Measurements from ENCODE around the gene PTPRG. TPM values are rescaled to one million over a fixed set of nuclear protein-coding genes. Genes with fewer than 3 reads are reported as not detected.
"Not testable (repeated sequence)": the region's sequence is repeated elsewhere in the genome, so short reads cannot be mapped to it uniquely, and the experiment has no call there.

PTPRG gene
- total and polyA plus RNA-seq, 2 donors (not counting 3 experiments of a cell fraction or from before 2014, with no cell fraction given): 8.9 to 39.1 TPM

- Histone ChIP-seq H3K27ac (ENCODE audit: insufficient read depth, low read depth, low read length) (no peak overlapping the region), H2AFZ (ENCODE audit: low read depth, low read length) (no peak overlapping the region), H3K9me1 (replicated peaks; ENCODE audit: control insufficient read depth, extremely low read depth, insufficient read depth, low read length) (no peaks in the 10 kb centered on the region), H3K9me3 (replicated peaks; ENCODE audit: control insufficient read depth, insufficient read depth, low read length) (no peaks in the 10 kb centered on the region), H3K4me1 (ENCODE audit: control insufficient read depth, extremely low read depth, insufficient read depth, low read length) (no peaks in the 10 kb centered on the region), H4K20me1 (replicated peaks; ENCODE audit: control insufficient read depth, extremely low read depth, insufficient read depth, low read length) (no peaks in the 10 kb centered on the region), H3K27me3 (ENCODE audit: control insufficient read depth in 2 of 2, insufficient read depth in 2 of 2, low read length in 2 of 2) (no peaks in the 10 kb centered on the region), H3K79me2 (ENCODE audit: control insufficient read depth, insufficient read depth, low read length) (no peaks in the 10 kb centered on the region), H3K4me2 (ENCODE audit: insufficient read depth, low read length) (no peak overlapping the region), H3K9ac (replicated peaks; ENCODE audit: extremely low read depth, insufficient read depth, low read length) (no peak overlapping the region), H3K36me3 (ENCODE audit: control insufficient read depth in 2 of 2, extremely low read depth in 1 of 2, insufficient read depth in 2 of 2, low read length in 2 of 2) (no peaks in the 10 kb centered on the region), H3K4me3 (replicated peaks in 1 of 3; ENCODE audit: insufficient read depth in 1 of 3, low read depth in 1 of 3, low read length in 3 of 3) (no peak overlapping the region)
- dilution Hi-C loops (cut with MboI; ENCODE audit: extremely low pct_ligation_motif_present, low sequenced_read_pairs): no loop called here
- intact Hi-C loops (cut with micrococcal nuclease): no loop called here
- no TSS peak for BruUV-seq (replicated peaks)
- TF ChIP-seq EZH2 (IDR thresholded peaks at IDR 0.05; ENCODE audit: borderline replicate concordance, low read depth, low read length, severe bottlenecking) (no peak), JUN (IDR thresholded peaks at IDR 0.05; ENCODE audit: borderline replicate concordance, insufficient read depth, insufficient read length, low read depth) (no peak), POLR2AphosphoS5 (IDR thresholded peaks at IDR 0.05; ENCODE audit: insufficient read depth, low read depth, low read length) (no peak)
- POLR2A ChIA-PET: no interaction called here
- CTCF ChIA-PET: interaction anchor here (0.8 kb wide), 1 partner anchor 46 kb away, joined by 3 read pairs; no protein-coding TSS in a partner anchor
- DNase-seq (ENCODE audit: low read depth, low spot score) (no peak), FAIRE-seq (no peak)
These were observed 146.1 kb downstream of the PTPRG start for GRCh38 chr3:61707492-61707891.

DNA sequence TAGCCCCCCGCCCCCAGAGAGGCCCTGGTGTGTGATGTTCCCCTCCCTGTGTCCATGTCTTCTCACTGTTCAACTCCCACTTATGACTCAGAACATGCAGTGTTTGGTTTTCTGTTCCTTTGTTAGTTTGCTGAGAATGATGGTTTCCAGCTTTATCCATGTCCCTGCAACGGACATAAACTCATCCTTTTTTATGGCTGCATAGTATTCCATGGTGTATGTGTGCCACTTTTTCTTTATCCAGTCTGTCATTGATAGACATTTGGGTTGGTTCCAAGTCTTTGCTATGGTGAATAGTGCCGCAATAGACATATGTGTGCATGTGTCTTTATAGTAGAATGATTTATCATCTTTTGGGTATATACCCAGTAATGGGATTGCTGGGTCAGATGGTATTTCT, 149.5 kb downstream of the PTPRG start:
- H3K79me2 ChIP-seq (ENCODE audit: control insufficient read depth, insufficient read depth, low read length); POLR2A ChIA-PET; H3K9ac ChIP-seq (replicated peaks; ENCODE audit: extremely low read depth, insufficient read depth, low read length); dilution Hi-C loops (cut with MboI; ENCODE audit: extremely low pct_ligation_motif_present, low sequenced_read_pairs); H3K27ac ChIP-seq (ENCODE audit: insufficient read depth, low read depth, low read length); intact Hi-C loops (cut with micrococcal nuclease); H4K20me1 ChIP-seq (replicated peaks; ENCODE audit: control insufficient read depth, extremely low read depth, insufficient read depth, low read length); H3K4me3 ChIP-seq (replicated peaks in 1 of 3; ENCODE audit: insufficient read depth in 1 of 3, low read depth in 1 of 3, low read length in 3 of 3); H3K4me2 ChIP-seq (ENCODE audit: insufficient read depth, low read length); H3K9me1 ChIP-seq (replicated peaks; ENCODE audit: control insufficient read depth, extremely low read depth, insufficient read depth, low read length); H2AFZ ChIP-seq (ENCODE audit: low read depth, low read length); BruUV-seq (replicated peaks); DNase-seq (ENCODE audit: low read depth, low spot score); H3K9me3 ChIP-seq (replicated peaks; ENCODE audit: control insufficient read depth, insufficient read depth, low read length); H3K36me3 ChIP-seq (ENCODE audit: control insufficient read depth in 2 of 2, extremely low read depth in 1 of 2, insufficient read depth in 2 of 2, low read length in 2 of 2); H3K27me3 ChIP-seq (ENCODE audit: control insufficient read depth in 2 of 2, insufficient read depth in 2 of 2, low read length in 2 of 2); FAIRE-seq; H3K4me1 ChIP-seq (ENCODE audit: control insufficient read depth, extremely low read depth, insufficient read depth, low read length): not testable (repeated sequence)
- CTCF ChIA-PET: interaction anchor here (0.7 to 0.9 kb wide), 2 partner anchors 10 to 439 kb away, joined by 3 read pairs; no protein-coding TSS in a partner anchor
